Thyroid gland (tissue), 4 donors: ENCODE results near the gene DLK1.

Experiments
- POLR2A ChIP-seq, 2 donors: fragments of 450-650 bp; IDR thresholded peaks; one replicate each; pipeline ENCODE4 v1.6.1; 2017; ENCODE audit warnings: antibody characterized with exemption in 2 of 2, mild to moderate bottlenecking in 2 of 2, moderate library complexity in 1 of 2
- TF ChIP-seq, protein P1 (sequence below), 6 experiments: fragments of 200-600 bp in 3 of 6; fragments of 450-650 bp in 3 of 6; sonication (generic) in 3 of 6; IDR thresholded peaks; one replicate each; pipeline ENCODE4 v1.5.1; 2016 to 2019; ENCODE audit warnings: antibody characterized with exemption in 6 of 6, mild to moderate bottlenecking in 2 of 6, inconsistent platforms in 1 of 6, moderate library complexity in 1 of 6

DNA sequence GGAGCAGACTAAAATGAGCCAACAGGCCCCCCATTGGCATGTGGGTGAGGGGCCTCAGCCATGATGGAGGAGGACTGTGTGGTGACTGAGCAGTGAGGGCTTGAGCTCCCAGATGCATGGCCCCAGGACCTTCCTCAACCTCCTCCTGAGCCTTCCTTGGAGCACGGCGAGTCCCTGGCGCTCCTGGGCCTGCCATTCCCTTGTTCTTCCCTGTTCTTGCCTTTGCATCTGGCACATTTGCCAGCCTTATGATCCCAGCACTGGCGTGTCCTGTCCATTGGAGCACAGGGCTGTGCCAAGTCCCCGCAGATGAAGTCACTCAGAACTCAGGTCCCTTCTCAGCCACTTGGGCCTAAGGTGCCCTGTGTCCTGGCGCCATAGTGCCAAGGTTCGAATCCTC is 58.9 kb downstream of the DLK1 start:
- TF ChIP-seq, protein P1, sequence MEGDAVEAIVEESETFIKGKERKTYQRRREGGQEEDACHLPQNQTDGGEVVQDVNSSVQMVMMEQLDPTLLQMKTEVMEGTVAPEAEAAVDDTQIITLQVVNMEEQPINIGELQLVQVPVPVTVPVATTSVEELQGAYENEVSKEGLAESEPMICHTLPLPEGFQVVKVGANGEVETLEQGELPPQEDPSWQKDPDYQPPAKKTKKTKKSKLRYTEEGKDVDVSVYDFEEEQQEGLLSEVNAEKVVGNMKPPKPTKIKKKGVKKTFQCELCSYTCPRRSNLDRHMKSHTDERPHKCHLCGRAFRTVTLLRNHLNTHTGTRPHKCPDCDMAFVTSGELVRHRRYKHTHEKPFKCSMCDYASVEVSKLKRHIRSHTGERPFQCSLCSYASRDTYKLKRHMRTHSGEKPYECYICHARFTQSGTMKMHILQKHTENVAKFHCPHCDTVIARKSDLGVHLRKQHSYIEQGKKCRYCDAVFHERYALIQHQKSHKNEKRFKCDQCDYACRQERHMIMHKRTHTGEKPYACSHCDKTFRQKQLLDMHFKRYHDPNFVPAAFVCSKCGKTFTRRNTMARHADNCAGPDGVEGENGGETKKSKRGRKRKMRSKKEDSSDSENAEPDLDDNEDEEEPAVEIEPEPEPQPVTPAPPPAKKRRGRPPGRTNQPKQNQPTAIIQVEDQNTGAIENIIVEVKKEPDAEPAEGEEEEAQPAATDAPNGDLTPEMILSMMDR (IDR thresholded peaks at IDR 0.05), result no peak
- no peak for TF ChIP-seq POLR2A (IDR thresholded peaks at IDR 0.05)
